Measurements from ENCODE around the gene ISCA2.

The ISCA2 gene

GRCh38 chr14:74514471-74514941 lies 20.9 kb downstream of the ISCA2 start:
- H3K4me3 ChIP-seq (replicated peaks; ENCODE audit: low read depth, low read length) = no peak overlapping the region
- peak; percentile 42 for DNase-seq (ENCODE audit: low read depth)
- TF ChIP-seq, protein P1, sequence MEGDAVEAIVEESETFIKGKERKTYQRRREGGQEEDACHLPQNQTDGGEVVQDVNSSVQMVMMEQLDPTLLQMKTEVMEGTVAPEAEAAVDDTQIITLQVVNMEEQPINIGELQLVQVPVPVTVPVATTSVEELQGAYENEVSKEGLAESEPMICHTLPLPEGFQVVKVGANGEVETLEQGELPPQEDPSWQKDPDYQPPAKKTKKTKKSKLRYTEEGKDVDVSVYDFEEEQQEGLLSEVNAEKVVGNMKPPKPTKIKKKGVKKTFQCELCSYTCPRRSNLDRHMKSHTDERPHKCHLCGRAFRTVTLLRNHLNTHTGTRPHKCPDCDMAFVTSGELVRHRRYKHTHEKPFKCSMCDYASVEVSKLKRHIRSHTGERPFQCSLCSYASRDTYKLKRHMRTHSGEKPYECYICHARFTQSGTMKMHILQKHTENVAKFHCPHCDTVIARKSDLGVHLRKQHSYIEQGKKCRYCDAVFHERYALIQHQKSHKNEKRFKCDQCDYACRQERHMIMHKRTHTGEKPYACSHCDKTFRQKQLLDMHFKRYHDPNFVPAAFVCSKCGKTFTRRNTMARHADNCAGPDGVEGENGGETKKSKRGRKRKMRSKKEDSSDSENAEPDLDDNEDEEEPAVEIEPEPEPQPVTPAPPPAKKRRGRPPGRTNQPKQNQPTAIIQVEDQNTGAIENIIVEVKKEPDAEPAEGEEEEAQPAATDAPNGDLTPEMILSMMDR (IDR thresholded peaks at IDR 0.05; ENCODE audit: low read length, missing control alignments) = no peak

DNA sequence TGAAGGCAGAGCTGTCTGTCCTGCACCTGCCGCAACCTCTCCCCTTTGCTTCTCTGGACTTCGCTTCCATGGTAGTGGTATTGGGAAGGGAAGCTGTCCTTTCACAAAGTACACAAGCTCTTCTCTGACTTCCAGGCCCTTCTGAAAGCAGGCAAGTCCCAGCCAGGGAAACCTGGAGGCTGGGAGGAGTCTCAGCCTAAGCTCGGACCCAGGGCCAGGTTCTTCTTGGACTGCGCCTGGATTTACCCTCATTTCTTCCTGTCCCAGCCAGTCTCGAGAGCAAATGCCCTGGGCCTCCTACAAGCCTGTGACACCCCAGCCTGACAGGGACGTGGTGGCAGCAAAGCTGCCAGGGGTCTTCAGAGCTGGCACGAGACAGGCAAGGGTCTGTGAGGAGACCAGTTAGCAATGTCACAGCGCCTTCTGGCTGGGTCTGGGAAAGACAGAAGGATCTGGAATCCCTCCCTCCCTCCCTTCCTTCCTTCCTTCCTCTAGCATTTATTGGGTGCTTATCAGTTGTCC lies 22.4 kb downstream of the ISCA2 start:
- TF ChIP-seq, protein P1 (IDR thresholded peaks at IDR 0.05; ENCODE audit: low read length, missing control alignments) = no peak
- no peak for DNase-seq (ENCODE audit: low read depth)
- no peak overlapping the region for H3K4me3 ChIP-seq (replicated peaks; ENCODE audit: low read depth, low read length)

GRCh38 chr14:74516451-74517160 lies 23.0 kb downstream of the ISCA2 start:
- H3K4me3 ChIP-seq (replicated peaks; ENCODE audit: low read depth, low read length) = no peak overlapping the region
- TF ChIP-seq, protein P1 (IDR thresholded peaks at IDR 0.05; ENCODE audit: low read length, missing control alignments) = no peak
- DNase-seq (ENCODE audit: low read depth) = peak; percentile 19

- TF ChIP-seq, protein P1 (IDR thresholded peaks at IDR 0.05; ENCODE audit: low read length, missing control alignments) = no peak
- H3K4me3 ChIP-seq (replicated peaks; ENCODE audit: low read depth, low read length) = no peak overlapping the region
- no peak for DNase-seq (ENCODE audit: low read depth)
Observed at GRCh38 chr14:74517731-74518130, 24.2 kb downstream of the ISCA2 start.

DNA sequence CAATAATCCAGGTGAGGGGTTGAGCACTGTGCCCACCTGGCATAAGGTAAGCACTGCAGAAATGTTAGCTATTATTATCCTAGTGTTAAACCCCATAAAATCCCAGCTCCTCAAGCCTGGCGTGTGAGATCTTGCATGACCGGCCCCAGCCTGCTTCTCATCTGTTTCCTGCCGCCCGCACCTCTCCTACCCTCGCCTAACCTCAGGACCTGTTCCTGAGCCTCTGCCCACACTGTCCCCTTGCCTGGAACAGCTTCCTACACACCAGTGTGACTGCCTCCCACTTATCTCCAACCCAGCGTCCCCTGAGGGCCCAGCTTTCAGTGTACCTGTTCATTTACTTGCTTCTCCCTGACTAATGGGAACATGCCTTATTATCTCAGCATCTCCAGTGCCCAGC lies 24.7 kb downstream of the ISCA2 start:
- no peak overlapping the region for H3K4me3 ChIP-seq (replicated peaks; ENCODE audit: low read depth, low read length)
- DNase-seq (ENCODE audit: low read depth) = no peak
- TF ChIP-seq, protein P1 (IDR thresholded peaks at IDR 0.05; ENCODE audit: low read length, missing control alignments) = no peak

DNA sequence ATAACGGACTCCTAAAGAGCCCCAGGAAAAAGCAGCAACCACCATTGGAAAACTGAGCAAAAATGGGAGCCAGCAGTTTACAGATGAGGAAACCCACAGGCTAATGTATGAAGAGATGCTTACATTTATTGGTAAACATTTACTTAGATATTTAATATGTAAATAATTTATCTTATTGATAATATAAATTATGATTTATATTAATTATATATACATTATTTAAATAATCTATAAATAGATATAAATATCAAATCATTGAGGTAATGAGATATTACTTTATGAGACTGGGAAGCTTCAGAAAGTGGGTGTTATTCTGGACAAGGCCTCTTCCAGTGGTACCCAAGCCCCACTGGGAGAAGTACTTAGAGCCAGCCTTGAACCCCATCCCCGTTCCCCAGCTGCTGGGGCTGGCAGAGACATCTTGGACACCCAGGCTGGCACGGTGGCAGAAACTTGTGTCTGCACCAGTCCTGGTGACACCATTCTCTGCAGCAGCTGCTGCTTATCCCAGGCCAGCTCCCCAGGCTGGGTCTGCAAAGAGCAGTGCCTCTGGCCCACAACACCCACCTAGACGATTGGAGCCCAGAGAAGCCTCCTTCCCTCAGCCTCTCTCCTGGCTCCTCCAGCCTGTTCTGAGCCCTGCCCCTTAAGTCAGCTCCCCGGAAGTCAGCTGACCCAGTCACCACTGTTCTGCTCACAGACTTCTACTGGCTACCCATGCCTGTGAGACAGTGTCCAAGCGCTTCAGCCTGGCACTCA lies 25.9 kb downstream of the ISCA2 start:
- TF ChIP-seq, protein P1 (IDR thresholded peaks at IDR 0.05; ENCODE audit: low read length, missing control alignments) = no peak
- DNase-seq (ENCODE audit: low read depth) = no peak

More for the DNA sequence above, 25.9 kb downstream of the ISCA2 start:
- no peak overlapping the region for H3K4me3 ChIP-seq (replicated peaks; ENCODE audit: low read depth, low read length)
